GM06990 (cell line): ENCODE data around the gene EVI5.
"Not testable (repeated sequence)": the region's sequence is repeated elsewhere in the genome, so short reads cannot be mapped to it uniquely, and the experiment has no call there.

Source experiments
- DNase-seq: peaks from one replicate; pipeline ENCODE4 v3.0.0-alpha.2; 2011; ENCODE audit not compliant: insufficient read length; ENCODE audit errors: extremely low read depth
- H3K27me3 ChIP-seq: replicated peaks from 2 replicates; pipeline ENCODE4 v1.6.0; 2011; ENCODE audit warnings: low read length; ENCODE audit not compliant: control insufficient read depth, insufficient read depth
- H3K36me3 ChIP-seq: 2 replicates; pipeline ENCODE4 v1.5.1; 2011; ENCODE audit warnings: low read length; ENCODE audit not compliant: control insufficient read depth, insufficient read depth
- H3K4me3 ChIP-seq: replicated peaks from 2 replicates; pipeline ENCODE4 v1.5.1; 2011; ENCODE audit warnings: low read depth, mild to moderate bottlenecking, control low read depth, low read length
- CTCF ChIP-seq: IDR thresholded peaks from 2 replicates; pipeline ENCODE4 v1.5.1; 2011; ENCODE audit warnings: low read length, control low read depth, mild to moderate bottlenecking, inconsistent platforms; ENCODE audit not compliant: insufficient read depth, poor library complexity, severe bottlenecking

EVI5 gene

GRCh38 chr1:92790867-92791266, 6.0 kb upstream of the EVI5 start:
- no peaks in the 10 kb centered on the region for H3K36me3 ChIP-seq
- H3K27me3 ChIP-seq = no peaks in the 10 kb centered on the region; the same call in 1 of the 2 replicates
- TF ChIP-seq CTCF = no peak
- no peak overlapping the region for H3K4me3 ChIP-seq
- DNase-seq = no peak

GRCh38 chr1:92790081-92790480, 5.2 kb upstream of the EVI5 start:
- no peaks in the 10 kb centered on the region for H3K36me3 ChIP-seq
- no peak for TF ChIP-seq CTCF
- DNase-seq = no peak
- no peak overlapping the region for H3K4me3 ChIP-seq
- no peaks in the 10 kb centered on the region; the same call in 1 of the 2 replicates for H3K27me3 ChIP-seq

GRCh38 chr1:92786111-92786901, 1.4 kb upstream of the EVI5 start:
- no peaks in the 10 kb centered on the region; the same call in 1 of the 2 replicates for H3K27me3 ChIP-seq
- no peak for DNase-seq
- no peak for TF ChIP-seq CTCF
- H3K36me3 ChIP-seq = no peaks in the 10 kb centered on the region
- H3K4me3 ChIP-seq = no peak overlapping the region

- DNase-seq = peak; percentile 69
- H3K27me3 ChIP-seq = no peaks in the 10 kb centered on the region; the same call in 1 of the 2 replicates
- no peaks in the 10 kb centered on the region for H3K36me3 ChIP-seq
- no peak for TF ChIP-seq CTCF
- H3K4me3 ChIP-seq = peak overlapping the region; percentile 89
Measured at GRCh38 chr1:92784021-92784638, 778 bp downstream of the EVI5 start.

- H3K27me3 ChIP-seq, DNase-seq: not testable (repeated sequence)
Measured at GRCh38 chr1:92783550-92783949, 1.4 kb downstream of the EVI5 start.

GRCh38 chr1:92778376-92778775, 6.5 kb downstream of the EVI5 start:
- H3K27me3 ChIP-seq = no peaks in the 10 kb centered on the region
- DNase-seq = no peak
- TF ChIP-seq CTCF = no peak
- no peaks in the 10 kb centered on the region for H3K36me3 ChIP-seq
- no peak overlapping the region for H3K4me3 ChIP-seq

More at GRCh38 chr1:92783550-92783949, 1.4 kb downstream of the EVI5 start:
- not testable (repeated sequence) for H3K36me3 ChIP-seq
- peak overlapping the region; percentile 89 for H3K4me3 ChIP-seq
